HepG2 (cell line): Measurements from ENCODE around the gene RALB. TPM values are rescaled to one million over a fixed set of nuclear protein-coding genes. Genes with fewer than 3 reads are reported as not detected.

Experiments used
- AGO2 ChIP-seq: fragments of 200-400 bp; formaldehyde crosslinking; optimal IDR thresholded peaks from 2 replicates; pipeline ENCODE3; 2017; ENCODE audit warnings: mild to moderate bottlenecking, low read depth, low read length, moderate library complexity
- ARNTL ChIP-seq: sonication (generic); formaldehyde crosslinking; IDR thresholded peaks from 2 replicates; pipeline ENCODE4 v1.4.0; 2020; ENCODE audit warnings: mild to moderate bottlenecking, missing genetic modification reagents
- ETV5 ChIP-seq: IDR thresholded peaks from 2 replicates; pipeline ENCODE4 v1.6.1; 2018; ENCODE audit warnings: missing biosample characterization, missing genetic modification reagents, inconsistent platforms, borderline replicate concordance
- FOSL1 ChIP-seq: sonication (generic); formaldehyde crosslinking; IDR thresholded peaks from 2 replicates; pipeline ENCODE4 v1.9.0; 2021; ENCODE audit warnings: missing genetic modification reagents, borderline replicate concordance
- HIVEP1 ChIP-seq: sonication (generic); formaldehyde crosslinking; IDR thresholded peaks from 2 replicates; pipeline ENCODE4 v1.4.0; 2020; ENCODE audit warnings: mild to moderate bottlenecking, missing genetic modification reagents
- KDM6A ChIP-seq: IDR thresholded peaks from 2 replicates; pipeline ENCODE4 v1.6.1; 2016; ENCODE audit warnings: low read depth
- NCOA2 ChIP-seq: sonication (generic); formaldehyde crosslinking; IDR thresholded peaks from 2 replicates; pipeline ENCODE4 v1.8.0; 2022; ENCODE audit warnings: inconsistent platforms
- PCBP1 ChIP-seq: fragments of 200-400 bp; formaldehyde crosslinking; IDR thresholded peaks from 2 replicates; pipeline ENCODE4 v1.6.1; 2017; ENCODE audit warnings: mild to moderate bottlenecking, low read depth, low read length, borderline replicate concordance
- PCBP2 ChIP-seq: fragments of 200-400 bp; formaldehyde crosslinking; optimal IDR thresholded peaks from 2 replicates; pipeline ENCODE3; 2018; ENCODE audit warnings: low read length, low read depth; ENCODE audit not compliant: poor library complexity, severe bottlenecking
- YEATS2 ChIP-seq: sonication (generic); formaldehyde crosslinking; IDR thresholded peaks from 2 replicates; pipeline ENCODE4 v1.4.0; 2020; ENCODE audit warnings: missing genetic modification reagents, borderline replicate concordance
- ZMYM4 ChIP-seq: sonication (generic); formaldehyde crosslinking; IDR thresholded peaks from 2 replicates; pipeline ENCODE4 v1.8.1; 2023; ENCODE audit warnings: mild to moderate bottlenecking, missing genetic modification reagents
- ZNF24 ChIP-seq: fragments of 450-650 bp; IDR thresholded peaks from 2 replicates; pipeline ENCODE4 v1.6.1; 2017; ENCODE audit warnings: antibody characterized with exemption, mild to moderate bottlenecking
- ZNF556 ChIP-seq: sonication (generic); formaldehyde crosslinking; IDR thresholded peaks from 2 replicates; pipeline ENCODE4 v1.4.0; 2020; ENCODE audit warnings: mild to moderate bottlenecking, missing genetic modification reagents, borderline replicate concordance
- ZNF891 ChIP-seq: sonication (generic); formaldehyde crosslinking; IDR thresholded peaks from 2 replicates; pipeline ENCODE4 v1.5.0; 2020; ENCODE audit warnings: mild to moderate bottlenecking, missing genetic modification reagents
- polyA plus RNA-seq, 8 experiments: library from polyadenylated mRNA; depleted of rRNA in 3 of 8; stranded (reverse) in 7 of 8; unstranded in 1 of 8; fragments of >200 nt; fragmentation: Illumina TruSeq in 4 of 8; extraction: Trizol in 4 of 8; gene quantifications; 2 replicates each; pipeline versions ENCODE4 v1.2.1 to v1.2.3, GENCODE V29; 2011 to 2016; ENCODE audit warnings: low read depth in 4 of 8, missing spikeins in 1 of 8, mixed read lengths in 1 of 8; ENCODE audit not compliant: insufficient read depth in 1 of 8
- total RNA-seq, 5 experiments: library from RNA; depleted of rRNA; stranded (reverse); fragments of >200 nt; fragmentation: Illumina TruSeq; extraction: Trizol; gene quantifications; 2 replicates each; pipeline ENCODE4 v1.2.3, GENCODE V29; 2016; ENCODE audit warnings: low read depth in 1 of 5
- TF ChIP-seq, protein P1 (sequence below): sonication (generic); formaldehyde crosslinking; IDR thresholded peaks from 2 replicates; pipeline ENCODE4 v1.5.1; 2020; ENCODE audit warnings: mild to moderate bottlenecking, moderate library complexity, missing genetic modification reagents
- TF ChIP-seq, protein P2 (sequence below): sonication (generic); formaldehyde crosslinking; IDR thresholded peaks from 2 replicates; pipeline ENCODE4 v1.8.0; 2022; ENCODE audit warnings: mild to moderate bottlenecking, missing genetic modification reagents, borderline replicate concordance
- TF ChIP-seq, protein P3 (sequence below): sonication (generic); formaldehyde crosslinking; IDR thresholded peaks from 2 replicates; pipeline ENCODE4 v1.4.0; 2020; ENCODE audit warnings: missing genetic modification reagents, borderline replicate concordance
- TF ChIP-seq, protein P4 (sequence below): sonication (generic); formaldehyde crosslinking; IDR thresholded peaks from 2 replicates; pipeline ENCODE4 v1.4.0; 2020; ENCODE audit warnings: mild to moderate bottlenecking, missing genetic modification reagents
- TF ChIP-seq, protein P5 (sequence below): sonication (generic); formaldehyde crosslinking; IDR thresholded peaks from 2 replicates; pipeline ENCODE4 v1.8.1; 2023; ENCODE audit warnings: mild to moderate bottlenecking, missing genetic modification reagents

The RALB gene
- total and polyA plus RNA-seq, 2 of the 13 experiments (the other 11 are each of a cell fraction or from before 2014, with no cell fraction given) = 37.8 to 43.2 TPM

DNA sequence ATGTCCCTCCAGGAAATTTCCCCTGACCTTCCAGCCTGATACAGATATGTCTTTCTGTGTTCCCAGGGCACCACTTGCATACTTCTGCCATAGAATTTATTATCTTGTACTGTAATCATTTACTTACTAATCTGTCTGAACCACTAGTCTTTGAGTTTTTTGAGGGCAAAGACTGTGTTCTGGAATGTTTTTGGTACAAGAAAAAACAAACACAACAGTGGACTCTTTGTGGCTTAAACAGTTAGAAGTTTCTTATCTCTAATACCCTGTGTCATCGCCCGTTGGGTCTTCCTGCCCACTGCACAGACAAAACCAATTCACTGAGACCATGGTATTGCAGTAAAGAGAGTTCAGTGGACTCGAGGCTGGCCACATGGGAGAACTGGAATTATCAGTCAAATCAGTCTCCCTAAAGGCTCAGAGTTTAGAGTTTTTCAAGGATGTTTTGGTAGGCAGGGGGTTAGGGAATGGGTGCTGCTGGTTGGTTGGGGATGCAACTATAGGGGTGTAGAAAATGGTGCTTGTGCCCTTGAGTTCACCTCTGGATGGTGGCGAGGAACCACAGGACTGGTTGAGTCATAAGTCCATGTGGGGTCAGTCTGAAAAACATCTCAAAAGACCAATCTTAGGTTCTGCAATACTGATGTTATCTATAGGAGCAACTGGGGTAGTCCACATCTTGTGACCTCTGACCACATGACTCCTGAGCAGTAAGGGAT, 20.3 kb downstream of the RALB start (continued):
- TF ChIP-seq, protein P1, sequence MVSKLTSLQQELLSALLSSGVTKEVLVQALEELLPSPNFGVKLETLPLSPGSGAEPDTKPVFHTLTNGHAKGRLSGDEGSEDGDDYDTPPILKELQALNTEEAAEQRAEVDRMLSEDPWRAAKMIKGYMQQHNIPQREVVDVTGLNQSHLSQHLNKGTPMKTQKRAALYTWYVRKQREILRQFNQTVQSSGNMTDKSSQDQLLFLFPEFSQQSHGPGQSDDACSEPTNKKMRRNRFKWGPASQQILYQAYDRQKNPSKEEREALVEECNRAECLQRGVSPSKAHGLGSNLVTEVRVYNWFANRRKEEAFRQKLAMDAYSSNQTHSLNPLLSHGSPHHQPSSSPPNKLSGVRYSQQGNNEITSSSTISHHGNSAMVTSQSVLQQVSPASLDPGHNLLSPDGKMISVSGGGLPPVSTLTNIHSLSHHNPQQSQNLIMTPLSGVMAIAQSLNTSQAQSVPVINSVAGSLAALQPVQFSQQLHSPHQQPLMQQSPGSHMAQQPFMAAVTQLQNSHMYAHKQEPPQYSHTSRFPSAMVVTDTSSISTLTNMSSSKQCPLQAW (CRISPR knock-in tag) = 0 out of 2 replicates have a peak, but pooled peaks have one; percentile 35
- TF ChIP-seq ZNF24 = no peak
- TF ChIP-seq FOSL1 = no peak; the same call in 1 of the 2 replicates
- TF ChIP-seq, protein P2, sequence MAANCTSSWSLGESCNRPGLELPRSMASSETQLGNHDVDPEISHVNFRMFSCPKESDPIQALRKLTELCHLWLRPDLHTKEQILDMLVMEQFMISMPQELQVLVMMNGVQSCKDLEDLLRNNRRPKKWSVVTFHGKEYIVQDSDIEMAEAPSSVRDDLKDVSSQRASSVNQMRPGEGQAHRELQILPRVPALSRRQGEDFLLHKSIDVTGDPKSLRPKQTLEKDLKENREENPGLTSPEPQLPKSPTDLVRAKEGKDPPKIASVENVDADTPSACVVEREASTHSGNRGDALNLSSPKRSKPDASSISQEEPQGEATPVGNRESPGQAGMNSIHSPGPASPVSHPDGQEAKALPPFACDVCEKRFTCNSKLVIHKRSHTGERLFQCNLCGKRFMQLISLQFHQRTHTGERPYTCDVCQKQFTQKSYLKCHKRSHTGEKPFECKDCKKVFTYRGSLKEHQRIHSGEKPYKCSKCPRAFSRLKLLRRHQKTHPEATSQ (CRISPR knock-in tag) = peak; percentile 18; the same call in 1 of the 2 replicates
- TF ChIP-seq NCOA2 (CRISPR knock-in tag) = peak; percentile 87
- TF ChIP-seq ZNF891 (CRISPR knock-in tag) = no peak
- TF ChIP-seq ZNF556 (CRISPR knock-in tag) = peak; percentile 84
- TF ChIP-seq, protein P3, sequence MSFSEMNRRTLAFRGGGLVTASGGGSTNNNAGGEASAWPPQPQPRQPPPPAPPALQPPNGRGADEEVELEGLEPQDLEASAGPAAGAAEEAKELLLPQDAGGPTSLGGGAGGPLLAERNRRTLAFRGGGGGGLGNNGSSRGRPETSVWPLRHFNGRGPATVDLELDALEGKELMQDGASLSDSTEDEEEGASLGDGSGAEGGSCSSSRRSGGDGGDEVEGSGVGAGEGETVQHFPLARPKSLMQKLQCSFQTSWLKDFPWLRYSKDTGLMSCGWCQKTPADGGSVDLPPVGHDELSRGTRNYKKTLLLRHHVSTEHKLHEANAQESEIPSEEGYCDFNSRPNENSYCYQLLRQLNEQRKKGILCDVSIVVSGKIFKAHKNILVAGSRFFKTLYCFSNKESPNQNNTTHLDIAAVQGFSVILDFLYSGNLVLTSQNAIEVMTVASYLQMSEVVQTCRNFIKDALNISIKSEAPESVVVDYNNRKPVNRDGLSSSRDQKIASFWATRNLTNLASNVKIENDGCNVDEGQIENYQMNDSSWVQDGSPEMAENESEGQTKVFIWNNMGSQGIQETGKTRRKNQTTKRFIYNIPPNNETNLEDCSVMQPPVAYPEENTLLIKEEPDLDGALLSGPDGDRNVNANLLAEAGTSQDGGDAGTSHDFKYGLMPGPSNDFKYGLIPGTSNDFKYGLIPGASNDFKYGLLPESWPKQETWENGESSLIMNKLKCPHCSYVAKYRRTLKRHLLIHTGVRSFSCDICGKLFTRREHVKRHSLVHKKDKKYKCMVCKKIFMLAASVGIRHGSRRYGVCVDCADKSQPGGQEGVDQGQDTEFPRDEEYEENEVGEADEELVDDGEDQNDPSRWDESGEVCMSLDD (CRISPR knock-in tag) = peak; percentile 41; the same call in 1 of the 2 replicates
- TF ChIP-seq ARNTL (CRISPR knock-in tag) = peak; percentile 66; the same call in 1 of the 2 replicates
- TF ChIP-seq PCBP2 = no peak
- no peak for TF ChIP-seq HIVEP1 (CRISPR knock-in tag)
- TF ChIP-seq KDM6A (CRISPR knock-in tag) = peak; percentile 63
- no peak for TF ChIP-seq PCBP1
- TF ChIP-seq, protein P4, sequence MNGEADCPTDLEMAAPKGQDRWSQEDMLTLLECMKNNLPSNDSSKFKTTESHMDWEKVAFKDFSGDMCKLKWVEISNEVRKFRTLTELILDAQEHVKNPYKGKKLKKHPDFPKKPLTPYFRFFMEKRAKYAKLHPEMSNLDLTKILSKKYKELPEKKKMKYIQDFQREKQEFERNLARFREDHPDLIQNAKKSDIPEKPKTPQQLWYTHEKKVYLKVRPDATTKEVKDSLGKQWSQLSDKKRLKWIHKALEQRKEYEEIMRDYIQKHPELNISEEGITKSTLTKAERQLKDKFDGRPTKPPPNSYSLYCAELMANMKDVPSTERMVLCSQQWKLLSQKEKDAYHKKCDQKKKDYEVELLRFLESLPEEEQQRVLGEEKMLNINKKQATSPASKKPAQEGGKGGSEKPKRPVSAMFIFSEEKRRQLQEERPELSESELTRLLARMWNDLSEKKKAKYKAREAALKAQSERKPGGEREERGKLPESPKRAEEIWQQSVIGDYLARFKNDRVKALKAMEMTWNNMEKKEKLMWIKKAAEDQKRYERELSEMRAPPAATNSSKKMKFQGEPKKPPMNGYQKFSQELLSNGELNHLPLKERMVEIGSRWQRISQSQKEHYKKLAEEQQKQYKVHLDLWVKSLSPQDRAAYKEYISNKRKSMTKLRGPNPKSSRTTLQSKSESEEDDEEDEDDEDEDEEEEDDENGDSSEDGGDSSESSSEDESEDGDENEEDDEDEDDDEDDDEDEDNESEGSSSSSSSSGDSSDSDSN (CRISPR knock-in tag) = no peak
- TF ChIP-seq, protein P5, sequence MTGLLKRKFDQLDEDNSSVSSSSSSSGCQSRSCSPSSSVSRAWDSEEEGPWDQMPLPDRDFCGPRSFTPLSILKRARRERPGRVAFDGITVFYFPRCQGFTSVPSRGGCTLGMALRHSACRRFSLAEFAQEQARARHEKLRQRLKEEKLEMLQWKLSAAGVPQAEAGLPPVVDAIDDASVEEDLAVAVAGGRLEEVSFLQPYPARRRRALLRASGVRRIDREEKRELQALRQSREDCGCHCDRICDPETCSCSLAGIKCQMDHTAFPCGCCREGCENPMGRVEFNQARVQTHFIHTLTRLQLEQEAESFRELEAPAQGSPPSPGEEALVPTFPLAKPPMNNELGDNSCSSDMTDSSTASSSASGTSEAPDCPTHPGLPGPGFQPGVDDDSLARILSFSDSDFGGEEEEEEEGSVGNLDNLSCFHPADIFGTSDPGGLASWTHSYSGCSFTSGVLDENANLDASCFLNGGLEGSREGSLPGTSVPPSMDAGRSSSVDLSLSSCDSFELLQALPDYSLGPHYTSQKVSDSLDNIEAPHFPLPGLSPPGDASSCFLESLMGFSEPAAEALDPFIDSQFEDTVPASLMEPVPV (CRISPR knock-in tag) = no peak
- TF ChIP-seq YEATS2 (CRISPR knock-in tag) = 0 out of 2 replicates have a peak, but pooled peaks have one; percentile 44
- peak; percentile 91 for TF ChIP-seq ZMYM4 (CRISPR knock-in tag)
- no peak for TF ChIP-seq AGO2
- peak; percentile 73 for TF ChIP-seq ETV5 (CRISPR knock-in tag)
